Measurements from ENCODE around the gene CCNH. TPM values are rescaled to one million over a fixed set of nuclear protein-coding genes. Genes with fewer than 3 reads are reported as not detected.

Gene CCNH
- polyA plus RNA-seq, 4 donors: 32.2 to 54.3 (median 38.5) TPM

- WGBS, 3 donors: 19 to 62% (median 41%) methylated on average over 1 of the region's 1 CpG
- no peak overlapping the region for H3K27ac ChIP-seq (ENCODE audit: low read depth in 1 of 3, low read length in 2 of 3)
- H3K36me3 ChIP-seq (ENCODE audit: control insufficient read depth in 3 of 3, insufficient read depth in 2 of 3, low read depth in 1 of 3, low read length in 3 of 3): no peaks in the 10 kb centered on the region
- H3K27me3 ChIP-seq (ENCODE audit: control insufficient read depth in 3 of 3, insufficient read depth in 3 of 3, low read length in 3 of 3): no peaks in the 10 kb centered on the region
- H3K4me3 ChIP-seq (ENCODE audit: low read depth in 1 of 3, low read length in 3 of 3): no peak overlapping the region
- FAIRE-seq (no peak), DNase-seq (no peak)
- H3K4me1 ChIP-seq (ENCODE audit: control insufficient read depth in 3 of 3, insufficient read depth in 2 of 3, low read depth in 1 of 3, low read length in 2 of 3): no peaks in the 10 kb centered on the region
- H3K9me3 ChIP-seq (ENCODE audit: control insufficient read depth in 2 of 2, insufficient read depth in 1 of 2, low read depth in 1 of 2, low read length in 1 of 2): no peaks in the 10 kb centered on the region
These were observed 21.7 kb upstream of the CCNH start for GRCh38 chr5:87434461-87434860.

- no peak overlapping the region for H3K27ac ChIP-seq (ENCODE audit: low read depth in 1 of 3, low read length in 2 of 3)
- FAIRE-seq (no peak), DNase-seq (no peak)
- H3K36me3 ChIP-seq (ENCODE audit: control insufficient read depth in 3 of 3, insufficient read depth in 2 of 3, low read depth in 1 of 3, low read length in 3 of 3): no peaks in the 10 kb centered on the region
- no peaks in the 10 kb centered on the region for H3K4me1 ChIP-seq (ENCODE audit: control insufficient read depth in 3 of 3, insufficient read depth in 2 of 3, low read depth in 1 of 3, low read length in 2 of 3)
- H3K4me3 ChIP-seq (ENCODE audit: low read depth in 1 of 3, low read length in 3 of 3): no peak overlapping the region
- no peaks in the 10 kb centered on the region for H3K9me3 ChIP-seq (ENCODE audit: control insufficient read depth in 2 of 2, insufficient read depth in 1 of 2, low read depth in 1 of 2, low read length in 1 of 2)
- 55 to 87% (median 72%) methylated on average over 1 of the region's 1 CpG for WGBS, 3 donors
- no peaks in the 10 kb centered on the region for H3K27me3 ChIP-seq (ENCODE audit: control insufficient read depth in 3 of 3, insufficient read depth in 3 of 3, low read length in 3 of 3)
These were observed 21.2 kb upstream of the CCNH start for GRCh38 chr5:87433945-87434344.

GRCh38 chr5:87432460-87432859, 19.7 kb upstream of the CCNH start:
- H3K4me3 ChIP-seq (ENCODE audit: low read depth in 1 of 3, low read length in 3 of 3): no peak overlapping the region
- H3K9me3 ChIP-seq (ENCODE audit: control insufficient read depth in 2 of 2, insufficient read depth in 1 of 2, low read depth in 1 of 2, low read length in 1 of 2): no peaks in the 10 kb centered on the region
- 32 to 52% (median 40%) methylated on average over 2 of the region's 2 CpGs for WGBS, 3 donors
- FAIRE-seq: no peak
- H3K27me3 ChIP-seq (ENCODE audit: control insufficient read depth in 3 of 3, insufficient read depth in 3 of 3, low read length in 3 of 3): no peaks in the 10 kb centered on the region
- no peak for DNase-seq
- H3K27ac ChIP-seq (ENCODE audit: low read depth in 1 of 3, low read length in 2 of 3): no peak overlapping the region
- H3K4me1 ChIP-seq (ENCODE audit: control insufficient read depth in 3 of 3, insufficient read depth in 2 of 3, low read depth in 1 of 3, low read length in 2 of 3): no peaks in the 10 kb centered on the region
- H3K36me3 ChIP-seq (ENCODE audit: control insufficient read depth in 3 of 3, insufficient read depth in 2 of 3, low read depth in 1 of 3, low read length in 3 of 3): no peaks in the 10 kb centered on the region

GRCh38 chr5:87430863-87431457, 18.2 kb upstream of the CCNH start:
- Histone ChIP-seq H3K36me3 (ENCODE audit: control insufficient read depth in 3 of 3, insufficient read depth in 2 of 3, low read depth in 1 of 3, low read length in 3 of 3) (no peaks in the 10 kb centered on the region), H3K27ac (ENCODE audit: low read depth in 1 of 3, low read length in 2 of 3) (no peak overlapping the region), H3K4me3 (ENCODE audit: low read depth in 1 of 3, low read length in 3 of 3) (no peak overlapping the region), H3K27me3 (ENCODE audit: control insufficient read depth in 3 of 3, insufficient read depth in 3 of 3, low read length in 3 of 3) (no peaks in the 10 kb centered on the region), H3K9me3 (ENCODE audit: control insufficient read depth in 2 of 2, insufficient read depth in 1 of 2, low read depth in 1 of 2, low read length in 1 of 2) (no peaks in the 10 kb centered on the region), H3K4me1 (ENCODE audit: control insufficient read depth in 3 of 3, insufficient read depth in 2 of 3, low read depth in 1 of 3, low read length in 2 of 3) (no peaks in the 10 kb centered on the region)
- DNase-seq (no peak), FAIRE-seq (no peak)

DNA sequence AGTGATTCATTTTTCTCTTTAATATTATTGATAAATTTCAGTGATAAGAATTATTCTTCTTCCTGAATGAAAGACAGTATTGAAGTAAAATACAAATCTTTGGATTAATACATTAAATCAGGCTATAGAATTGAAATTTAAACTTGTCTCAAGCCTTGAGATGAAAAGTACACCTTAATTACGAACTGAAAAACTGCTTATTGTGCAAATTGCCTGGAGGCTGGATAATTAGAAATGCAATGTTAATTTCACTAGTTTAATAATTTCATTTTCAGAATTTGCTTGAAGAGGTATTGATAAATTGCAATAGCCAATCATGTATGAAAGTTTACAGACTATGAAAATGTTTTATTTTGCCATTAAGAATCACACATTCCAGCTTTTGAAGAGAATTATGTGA, 11.0 kb upstream of the CCNH start:
- DNase-seq: no peak
- peak; percentile 5 for FAIRE-seq
- H3K27ac ChIP-seq (ENCODE audit: low read depth in 1 of 3, low read length in 2 of 3): no peak overlapping the region
- no peaks in the 10 kb centered on the region for H3K9me3 ChIP-seq (ENCODE audit: control insufficient read depth in 2 of 2, insufficient read depth in 1 of 2, low read depth in 1 of 2, low read length in 1 of 2)
- no peaks in the 10 kb centered on the region for H3K4me1 ChIP-seq (ENCODE audit: control insufficient read depth in 3 of 3, insufficient read depth in 2 of 3, low read depth in 1 of 3, low read length in 2 of 3)
- no peaks in the 10 kb centered on the region for H3K36me3 ChIP-seq (ENCODE audit: control insufficient read depth in 3 of 3, insufficient read depth in 2 of 3, low read depth in 1 of 3, low read length in 3 of 3)
- H3K4me3 ChIP-seq (ENCODE audit: low read depth in 1 of 3, low read length in 3 of 3): no peak overlapping the region
- no peaks in the 10 kb centered on the region for H3K27me3 ChIP-seq (ENCODE audit: control insufficient read depth in 3 of 3, insufficient read depth in 3 of 3, low read length in 3 of 3)
- 80 to 86% (median 85%) methylated on average over 1 of the region's 1 CpG for WGBS, 3 donors

DNA sequence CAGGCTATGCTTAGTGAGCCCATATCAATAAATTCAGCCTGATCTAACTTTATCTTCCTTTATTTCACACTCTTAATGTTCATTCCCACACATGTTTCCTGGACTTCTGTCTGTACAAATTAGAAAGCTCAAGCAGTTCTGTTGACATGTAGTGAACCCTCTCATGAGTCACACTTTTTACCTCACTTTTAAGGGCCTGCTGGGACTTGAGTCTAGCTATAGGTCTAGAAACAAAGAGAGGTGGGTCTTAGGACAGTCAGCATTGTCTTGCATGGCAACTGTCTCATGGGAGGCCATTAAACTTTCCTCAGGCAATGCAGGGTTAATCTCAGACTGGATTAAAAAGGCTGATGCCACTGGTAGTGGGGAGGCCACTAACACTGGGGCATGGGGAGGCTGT, 8.6 kb upstream of the CCNH start:
- H3K9me3 ChIP-seq (ENCODE audit: control insufficient read depth in 2 of 2, insufficient read depth in 1 of 2, low read depth in 1 of 2, low read length in 1 of 2): no peaks in the 10 kb centered on the region
- DNase-seq (no peak), FAIRE-seq (no peak)
- H3K27ac ChIP-seq (ENCODE audit: low read depth in 1 of 3, low read length in 2 of 3): no peak overlapping the region
- H3K4me3 ChIP-seq (ENCODE audit: low read depth in 1 of 3, low read length in 3 of 3): no peak overlapping the region
- H3K27me3 ChIP-seq (ENCODE audit: control insufficient read depth in 3 of 3, insufficient read depth in 3 of 3, low read length in 3 of 3): no peaks in the 10 kb centered on the region
- no peaks in the 10 kb centered on the region for H3K36me3 ChIP-seq (ENCODE audit: control insufficient read depth in 3 of 3, insufficient read depth in 2 of 3, low read depth in 1 of 3, low read length in 3 of 3)
- H3K4me1 ChIP-seq (ENCODE audit: control insufficient read depth in 3 of 3, insufficient read depth in 2 of 3, low read depth in 1 of 3, low read length in 2 of 3): no peaks in the 10 kb centered on the region

GRCh38 chr5:87418506-87418905, 5.8 kb upstream of the CCNH start:
- Histone ChIP-seq H3K27ac (ENCODE audit: low read depth in 1 of 3, low read length in 2 of 3) (no peak overlapping the region), H3K4me1 (ENCODE audit: control insufficient read depth in 3 of 3, insufficient read depth in 2 of 3, low read depth in 1 of 3, low read length in 2 of 3) (no peaks in the 10 kb centered on the region), H3K9me3 (ENCODE audit: control insufficient read depth in 2 of 2, insufficient read depth in 1 of 2, low read depth in 1 of 2, low read length in 1 of 2) (no peaks in the 10 kb centered on the region), H3K4me3 (ENCODE audit: low read depth in 1 of 3, low read length in 3 of 3) (no peak overlapping the region), H3K36me3 (ENCODE audit: control insufficient read depth in 3 of 3, insufficient read depth in 2 of 3, low read depth in 1 of 3, low read length in 3 of 3) (no peaks in the 10 kb centered on the region), H3K27me3 (ENCODE audit: control insufficient read depth in 3 of 3, insufficient read depth in 3 of 3, low read length in 3 of 3) (no peaks in the 10 kb centered on the region)
- FAIRE-seq (no peak), DNase-seq (no peak)

- peaks cover 0 to 6% (median 2%) of the 10 kb centered on the region in 3 donors for H3K4me1 ChIP-seq (ENCODE audit: control insufficient read depth in 3 of 3, insufficient read depth in 2 of 3, low read depth in 1 of 3, low read length in 2 of 3)
- no peaks in the 10 kb centered on the region for H3K27me3 ChIP-seq (ENCODE audit: control insufficient read depth in 3 of 3, insufficient read depth in 3 of 3, low read length in 3 of 3)
- no peak for FAIRE-seq
- WGBS, 3 donors: 42 to 52% (median 48%) methylated on average over 3 of the region's 3 CpGs
- H3K4me3 ChIP-seq (ENCODE audit: low read depth in 1 of 3, low read length in 3 of 3): peak overlapping the region in 2 of 3 donors; percentile 33 to 93
- H3K27ac ChIP-seq (ENCODE audit: low read depth in 1 of 3, low read length in 2 of 3): peak overlapping the region; percentile 14 to 96 (median 95)
- H3K36me3 ChIP-seq (ENCODE audit: control insufficient read depth in 3 of 3, insufficient read depth in 2 of 3, low read depth in 1 of 3, low read length in 3 of 3): peaks cover 0 to 5% (median 4%) of the 10 kb centered on the region in 3 donors
- no peaks in the 10 kb centered on the region for H3K9me3 ChIP-seq (ENCODE audit: control insufficient read depth in 2 of 2, insufficient read depth in 1 of 2, low read depth in 1 of 2, low read length in 1 of 2)
- no peak for DNase-seq
These were observed 564 bp upstream of the CCNH start for GRCh38 chr5:87413343-87413645.

DNA sequence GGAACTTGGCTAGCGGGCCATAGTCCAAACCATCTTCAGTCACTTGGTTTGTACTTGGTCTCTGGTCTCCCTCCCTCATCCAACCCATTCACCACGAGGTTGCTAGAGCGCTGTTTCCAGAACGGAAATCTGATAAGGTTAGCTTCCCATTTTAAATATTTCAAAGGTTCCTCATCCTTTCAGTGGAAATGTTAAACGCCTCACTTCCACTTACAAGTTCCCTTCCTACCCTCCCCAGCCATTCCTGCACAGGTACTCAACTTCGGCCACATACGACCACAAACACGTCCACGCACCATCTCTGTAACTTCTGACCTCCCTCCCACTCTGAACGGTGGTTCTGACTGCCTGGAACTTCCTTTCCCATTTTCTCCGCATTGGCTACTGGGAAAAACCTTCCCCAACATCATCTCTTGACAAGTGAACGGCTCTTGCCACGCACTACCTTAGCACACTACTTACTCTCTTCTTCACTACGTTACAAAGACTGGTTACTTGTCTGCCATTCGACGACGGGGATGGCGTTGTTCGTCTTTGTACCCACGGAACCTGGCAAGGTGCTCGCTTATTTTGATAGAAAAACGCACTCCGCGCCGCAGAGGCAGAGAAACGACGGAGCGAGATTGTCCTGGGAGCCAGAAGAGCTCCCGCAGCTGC, 629 bp downstream of the CCNH start:
- H3K27me3 ChIP-seq (ENCODE audit: control insufficient read depth in 3 of 3, insufficient read depth in 3 of 3, low read length in 3 of 3): no peaks in the 10 kb centered on the region
- H3K27ac ChIP-seq (ENCODE audit: low read depth in 1 of 3, low read length in 2 of 3): peak overlapping the region; percentile 78 to 96 (median 95)
- peaks cover 0 to 8% (median 4%) of the 10 kb centered on the region in 3 donors for H3K36me3 ChIP-seq (ENCODE audit: control insufficient read depth in 3 of 3, insufficient read depth in 2 of 3, low read depth in 1 of 3, low read length in 3 of 3)
- FAIRE-seq (no peak), DNase-seq (peak; percentile 72 to 76)
- H3K4me1 ChIP-seq (ENCODE audit: control insufficient read depth in 3 of 3, insufficient read depth in 2 of 3, low read depth in 1 of 3, low read length in 2 of 3): peaks cover 0 to 6% (median 2%) of the 10 kb centered on the region in 3 donors
- WGBS, 3 donors: 0% methylated on average over 29 of the region's 29 CpGs
- H3K9me3 ChIP-seq (ENCODE audit: control insufficient read depth in 2 of 2, insufficient read depth in 1 of 2, low read depth in 1 of 2, low read length in 1 of 2): no peaks in the 10 kb centered on the region
- peak overlapping the region; percentile 68 to 93 (median 74) for H3K4me3 ChIP-seq (ENCODE audit: low read depth in 1 of 3, low read length in 3 of 3)

Data from small intestine (tissue), 7 donors.